ENCODE data around the gene BCKDK.
"Not testable (repeated sequence)": the region's sequence is repeated elsewhere in the genome, so short reads cannot be mapped to it uniquely, and the experiment has no call there.

BCKDK gene

DNA sequence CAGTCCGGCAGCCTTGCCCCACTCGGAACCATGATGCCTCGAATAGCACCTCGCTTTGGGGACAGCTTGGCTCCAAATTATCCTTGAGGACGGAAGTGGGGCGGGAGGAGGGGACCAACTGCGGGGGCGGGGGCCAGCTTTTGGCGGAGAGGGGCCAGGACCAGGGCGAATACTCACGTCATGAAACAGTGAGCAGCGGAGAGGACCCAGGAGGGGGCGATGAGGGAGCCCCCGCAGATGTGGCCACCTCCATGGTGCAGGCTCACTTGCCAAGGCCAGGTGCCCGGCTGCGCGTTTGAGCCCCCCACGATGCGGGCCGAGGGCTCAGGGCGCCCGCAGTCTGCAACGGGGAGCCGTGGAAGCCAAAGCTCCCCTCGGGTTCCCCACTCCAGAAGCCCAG lies 40.7 kb downstream of the BCKDK start:
- Histone ChIP-seq H3K4me3 (ENCODE audit: low read length) (no peak overlapping the region), H3F3A (ENCODE audit: control insufficient read depth, insufficient read depth) (no peaks in the 10 kb centered on the region), H3K4me1 (ENCODE audit: control insufficient read depth, low read length) (no peaks in the 10 kb centered on the region), H3K27ac (ENCODE audit: low read depth, low read length) (no peak overlapping the region), H3K79me2 (ENCODE audit: control insufficient read depth, low read length) (no peaks in the 10 kb centered on the region), H3K9me2 (replicated peaks; ENCODE audit: control insufficient read depth, low read length) (no peaks in the 10 kb centered on the region), H4K20me1 (ENCODE audit: control insufficient read depth, insufficient read depth, low read depth, low read length) (no peaks in the 10 kb centered on the region), H3K27me3 (ENCODE audit: control insufficient read depth, low read length) (no peaks in the 10 kb centered on the region), H3K9me3 (ENCODE audit: control insufficient read depth, insufficient read depth, low read length) (no peaks in the 10 kb centered on the region), H3K4me2 (ENCODE audit: low read length) (no peak overlapping the region), H3K36me3 (ENCODE audit: control insufficient read depth, low read length) (no peaks in the 10 kb centered on the region)
- TF ChIP-seq, protein P1, sequence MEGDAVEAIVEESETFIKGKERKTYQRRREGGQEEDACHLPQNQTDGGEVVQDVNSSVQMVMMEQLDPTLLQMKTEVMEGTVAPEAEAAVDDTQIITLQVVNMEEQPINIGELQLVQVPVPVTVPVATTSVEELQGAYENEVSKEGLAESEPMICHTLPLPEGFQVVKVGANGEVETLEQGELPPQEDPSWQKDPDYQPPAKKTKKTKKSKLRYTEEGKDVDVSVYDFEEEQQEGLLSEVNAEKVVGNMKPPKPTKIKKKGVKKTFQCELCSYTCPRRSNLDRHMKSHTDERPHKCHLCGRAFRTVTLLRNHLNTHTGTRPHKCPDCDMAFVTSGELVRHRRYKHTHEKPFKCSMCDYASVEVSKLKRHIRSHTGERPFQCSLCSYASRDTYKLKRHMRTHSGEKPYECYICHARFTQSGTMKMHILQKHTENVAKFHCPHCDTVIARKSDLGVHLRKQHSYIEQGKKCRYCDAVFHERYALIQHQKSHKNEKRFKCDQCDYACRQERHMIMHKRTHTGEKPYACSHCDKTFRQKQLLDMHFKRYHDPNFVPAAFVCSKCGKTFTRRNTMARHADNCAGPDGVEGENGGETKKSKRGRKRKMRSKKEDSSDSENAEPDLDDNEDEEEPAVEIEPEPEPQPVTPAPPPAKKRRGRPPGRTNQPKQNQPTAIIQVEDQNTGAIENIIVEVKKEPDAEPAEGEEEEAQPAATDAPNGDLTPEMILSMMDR (IDR thresholded peaks at IDR 0.05; ENCODE audit: low read depth, low read length, poor library complexity, severe bottlenecking): no peak
- no peak for TF ChIP-seq EZH2phosphoT487 (IDR thresholded peaks at IDR 0.05; ENCODE audit: borderline replicate concordance, low read length)

DNA sequence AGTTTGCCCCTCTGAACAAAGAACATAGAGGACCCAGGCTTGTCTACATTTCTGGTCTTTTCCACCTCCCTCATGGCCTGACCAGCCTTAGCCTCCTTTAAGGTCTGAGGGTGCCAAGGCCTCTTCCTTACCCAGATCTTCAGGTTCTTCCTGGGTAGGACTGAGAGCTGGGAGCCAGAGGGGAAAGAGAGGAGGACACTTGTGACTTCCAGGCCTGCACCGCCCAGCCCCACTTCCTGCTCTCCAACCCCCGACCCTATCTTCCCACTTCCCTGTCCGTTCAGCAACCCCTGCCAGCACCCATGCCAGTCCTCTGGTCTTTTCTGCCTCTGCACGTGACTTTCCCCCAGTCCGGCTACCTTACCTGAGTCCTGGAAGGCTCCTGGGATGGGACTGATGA lies 41.1 kb downstream of the BCKDK start:
- no peaks in the 10 kb centered on the region for H3K9me3 ChIP-seq (ENCODE audit: control insufficient read depth, insufficient read depth, low read length)
- no peak overlapping the region for H3K4me2 ChIP-seq (ENCODE audit: low read length)
- no peaks in the 10 kb centered on the region for H3K79me2 ChIP-seq (ENCODE audit: control insufficient read depth, low read length)
- no peak overlapping the region for H3K4me3 ChIP-seq (ENCODE audit: low read length)
- no peak overlapping the region for H3K27ac ChIP-seq (ENCODE audit: low read depth, low read length)
- H3F3A ChIP-seq (ENCODE audit: control insufficient read depth, insufficient read depth): no peaks in the 10 kb centered on the region
- no peak for TF ChIP-seq EZH2phosphoT487 (IDR thresholded peaks at IDR 0.05; ENCODE audit: borderline replicate concordance, low read length)
- TF ChIP-seq, protein P1 (IDR thresholded peaks at IDR 0.05; ENCODE audit: low read depth, low read length, poor library complexity, severe bottlenecking): no peak
- no peaks in the 10 kb centered on the region for H3K27me3 ChIP-seq (ENCODE audit: control insufficient read depth, low read length)
- no peaks in the 10 kb centered on the region for H3K4me1 ChIP-seq (ENCODE audit: control insufficient read depth, low read length)
- no peaks in the 10 kb centered on the region for H3K36me3 ChIP-seq (ENCODE audit: control insufficient read depth, low read length)
- no peaks in the 10 kb centered on the region for H4K20me1 ChIP-seq (ENCODE audit: control insufficient read depth, insufficient read depth, low read depth, low read length)
- no peaks in the 10 kb centered on the region for H3K9me2 ChIP-seq (replicated peaks; ENCODE audit: control insufficient read depth, low read length)

DNA sequence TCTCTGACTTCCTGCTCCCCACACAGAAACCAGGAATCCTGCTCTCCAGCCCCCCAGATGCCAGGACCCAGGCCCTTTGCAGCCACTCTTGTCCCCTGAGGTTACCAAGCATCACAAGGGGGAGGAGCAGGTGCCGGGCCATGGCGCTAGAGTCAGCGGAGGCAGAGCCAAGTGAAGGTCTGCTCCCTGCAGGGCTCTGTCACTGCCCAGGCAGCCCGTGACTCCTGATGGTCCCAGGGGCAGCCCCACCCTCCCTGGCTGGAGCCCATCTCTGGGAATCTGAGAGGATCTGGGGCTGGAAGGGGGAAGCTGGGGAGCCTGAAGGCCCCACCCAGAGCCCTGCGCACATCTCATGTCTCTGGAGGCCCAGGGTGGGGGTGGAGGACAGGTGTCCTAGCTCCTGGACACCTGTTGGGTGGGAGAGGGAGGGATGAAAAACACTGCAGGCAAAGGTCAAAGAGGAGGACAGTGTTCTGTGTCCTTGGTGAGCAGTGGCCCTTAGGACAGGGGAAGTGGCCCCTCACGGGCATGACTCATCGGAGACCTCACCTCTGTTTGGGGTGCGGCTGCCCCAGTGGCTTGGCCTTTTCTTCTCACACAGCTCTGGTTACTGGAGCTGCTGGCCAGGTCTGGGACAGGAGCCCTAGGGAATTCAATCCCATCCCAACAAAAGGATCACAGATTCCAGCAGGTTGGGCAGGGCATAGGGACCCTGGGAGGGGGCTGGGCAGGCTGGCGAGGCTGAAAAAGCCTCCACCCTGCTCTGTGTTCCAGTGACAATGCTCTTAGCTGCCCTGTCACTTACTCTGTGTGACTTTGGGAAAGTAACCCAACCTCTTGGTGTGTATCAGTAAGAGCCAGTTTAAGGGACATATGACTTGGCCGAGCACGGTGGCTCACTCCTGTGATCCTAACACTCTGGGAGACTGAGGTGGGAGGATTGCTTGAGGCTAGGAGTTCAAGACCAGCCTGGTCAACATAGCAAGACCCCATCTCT lies 42.0 kb downstream of the BCKDK start, which contains the start of gene PRSS36:
PRSS36 (minus strand) TSS at position 173 of the 997 bp plus-strand sequence; CDS start at position 142, 31 bp downstream.
- H3K4me3 ChIP-seq (ENCODE audit: low read length): no peak within 1 kb of the TSS
- no peaks in the 10 kb centered on the region for H3K9me3 ChIP-seq (ENCODE audit: control insufficient read depth, insufficient read depth, low read length)

DNA sequence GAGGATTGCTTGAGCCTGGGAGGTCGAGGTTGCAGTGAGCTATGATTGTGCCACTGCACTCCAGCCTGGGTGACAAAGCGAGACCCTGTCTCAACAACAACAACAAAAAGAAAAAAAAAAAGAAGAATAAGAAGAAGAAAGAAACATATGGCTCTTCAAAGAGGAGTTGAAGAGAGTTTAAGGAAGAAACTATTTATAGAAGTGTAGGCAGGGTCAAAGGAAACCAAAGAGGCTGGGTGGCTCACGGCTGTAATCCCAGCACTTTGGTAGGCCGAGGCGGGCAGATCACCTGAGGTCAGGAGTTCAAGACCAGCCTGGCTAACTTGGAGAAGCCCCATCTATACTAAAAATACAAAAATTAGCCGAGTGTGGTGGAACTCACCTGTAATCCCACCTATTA lies 42.8 kb downstream of the BCKDK start:
- not testable (repeated sequence) for H3K4me3 ChIP-seq (ENCODE audit: low read length); H3K27me3 ChIP-seq (ENCODE audit: control insufficient read depth, low read length); H4K20me1 ChIP-seq (ENCODE audit: control insufficient read depth, insufficient read depth, low read depth, low read length); H3K27ac ChIP-seq (ENCODE audit: low read depth, low read length); H3K79me2 ChIP-seq (ENCODE audit: control insufficient read depth, low read length); H3K4me1 ChIP-seq (ENCODE audit: control insufficient read depth, low read length); H3K9me3 ChIP-seq (ENCODE audit: control insufficient read depth, insufficient read depth, low read length); H3F3A ChIP-seq (ENCODE audit: control insufficient read depth, insufficient read depth); H3K9me2 ChIP-seq (replicated peaks; ENCODE audit: control insufficient read depth, low read length); H3K4me2 ChIP-seq (ENCODE audit: low read length); H3K36me3 ChIP-seq (ENCODE audit: control insufficient read depth, low read length)

More for the DNA sequence above, 42.0 kb downstream of the BCKDK start, which contains the start of gene PRSS36:
- Histone ChIP-seq H3K4me2 (ENCODE audit: low read length) (no peak within 1 kb of the TSS), H3K27ac (ENCODE audit: low read depth, low read length) (no peak within 1 kb of the TSS), H3K36me3 (ENCODE audit: control insufficient read depth, low read length) (no peaks in the 10 kb centered on the region), H3K4me1 (ENCODE audit: control insufficient read depth, low read length) (no peaks in the 10 kb centered on the region), H3F3A (ENCODE audit: control insufficient read depth, insufficient read depth) (no peaks in the 10 kb centered on the region), H3K27me3 (ENCODE audit: control insufficient read depth, low read length) (no peaks in the 10 kb centered on the region), H4K20me1 (ENCODE audit: control insufficient read depth, insufficient read depth, low read depth, low read length) (no peaks in the 10 kb centered on the region), H3K9me2 (replicated peaks; ENCODE audit: control insufficient read depth, low read length) (no peaks in the 10 kb centered on the region), H3K79me2 (ENCODE audit: control insufficient read depth, low read length) (no peaks in the 10 kb centered on the region)
- no peak for TF ChIP-seq EZH2phosphoT487 (IDR thresholded peaks at IDR 0.05; ENCODE audit: borderline replicate concordance, low read length)
- TF ChIP-seq, protein P1 (IDR thresholded peaks at IDR 0.05; ENCODE audit: low read depth, low read length, poor library complexity, severe bottlenecking): no peak
